Esophagus squamous epithelium (tissue), 5 donors: ENCODE results near the gene MTA2. TPM values are rescaled to one million over a fixed set of nuclear protein-coding genes. Genes with fewer than 3 reads are reported as not detected.
A peak's percentile ranks its signal among the peaks of the same experiment; 100 is the strongest.

Source experiments
- DNase-seq: peaks from one replicate; lab custom pipeline; 2025; lab: John Stamatoyannopoulos, UW
- H3K27ac ChIP-seq, 4 donors: fragments of 200-600 bp; sonication (generic); one replicate each; pipeline ENCODE4 v1.5.1; 2016 to 2019; ENCODE audit warnings: mild to moderate bottlenecking in 1 of 4
- H3K27me3 ChIP-seq, 4 donors: fragments of 200-600 bp; sonication (generic); 1 replicate in 3 of 4; 2 replicates in 1 of 4; pipeline versions ENCODE4 v1.5.1 to v1.6.0; 2017 to 2021; ENCODE audit warnings: antibody characterized with exemption in 1 of 4
- H3K36me3 ChIP-seq, 3 donors: fragments of 200-600 bp; sonication (generic); one replicate each; pipeline ENCODE4 v1.5.1; 2016 to 2019
- H3K4me1 ChIP-seq, 3 donors: fragments of 200-600 bp; sonication (generic); one replicate each; pipeline ENCODE4 v1.5.1; 2017 to 2019
- H3K4me3 ChIP-seq, 4 donors: fragments of 200-600 bp; sonication (generic); 1 replicate in 3 of 4; 2 replicates in 1 of 4; pipeline ENCODE4 v1.5.1; 2016 to 2019; ENCODE audit warnings: mild to moderate bottlenecking in 2 of 4, moderate library complexity in 1 of 4
- H3K9me3 ChIP-seq, 3 donors: fragments of 200-600 bp; sonication (generic); one replicate each; pipeline ENCODE4 v1.5.1; 2016 to 2019
- POLR2A ChIP-seq, 4 donors: fragments of 450-650 bp; IDR thresholded peaks; one replicate each; pipeline ENCODE4 v1.6.1; 2017; ENCODE audit warnings: antibody characterized with exemption in 4 of 4, mild to moderate bottlenecking in 4 of 4, moderate library complexity in 3 of 4
- WGBS, 2 donors: methylation state at CpG; one replicate each; pipeline ENCODE4 v1.1.5; 2018; 5-methylcytosine and 5-hydroxymethylcytosine counted together
- intact Hi-C: fragments of 100-400 bp; cut with DNase I; formaldehyde crosslinking; loops from one replicate; pipeline ENCODE4 v1.15.0; 2022
- total RNA-seq, 4 donors: library from RNA; depleted of rRNA; stranded (reverse); fragments of >200 nt; gene quantifications; one replicate each; pipeline ENCODE4 v1.1.0, GENCODE V29; 2016
- TF ChIP-seq, protein P1 (sequence below), 6 experiments: fragments of 450-650 bp in 4 of 6; fragments of 200-600 bp in 2 of 6; sonication (generic) in 2 of 6; IDR thresholded peaks; one replicate each; pipeline ENCODE4 v1.5.1; 2016 to 2019; ENCODE audit warnings: antibody characterized with exemption in 6 of 6, mild to moderate bottlenecking in 4 of 6, moderate library complexity in 4 of 6
- donor health status: DM: yes; HTN: yes; CAD: no.

Gene MTA2
- total RNA-seq, 4 donors from 2014 or later, result 103 to 132 (median 111) TPM

DNA sequence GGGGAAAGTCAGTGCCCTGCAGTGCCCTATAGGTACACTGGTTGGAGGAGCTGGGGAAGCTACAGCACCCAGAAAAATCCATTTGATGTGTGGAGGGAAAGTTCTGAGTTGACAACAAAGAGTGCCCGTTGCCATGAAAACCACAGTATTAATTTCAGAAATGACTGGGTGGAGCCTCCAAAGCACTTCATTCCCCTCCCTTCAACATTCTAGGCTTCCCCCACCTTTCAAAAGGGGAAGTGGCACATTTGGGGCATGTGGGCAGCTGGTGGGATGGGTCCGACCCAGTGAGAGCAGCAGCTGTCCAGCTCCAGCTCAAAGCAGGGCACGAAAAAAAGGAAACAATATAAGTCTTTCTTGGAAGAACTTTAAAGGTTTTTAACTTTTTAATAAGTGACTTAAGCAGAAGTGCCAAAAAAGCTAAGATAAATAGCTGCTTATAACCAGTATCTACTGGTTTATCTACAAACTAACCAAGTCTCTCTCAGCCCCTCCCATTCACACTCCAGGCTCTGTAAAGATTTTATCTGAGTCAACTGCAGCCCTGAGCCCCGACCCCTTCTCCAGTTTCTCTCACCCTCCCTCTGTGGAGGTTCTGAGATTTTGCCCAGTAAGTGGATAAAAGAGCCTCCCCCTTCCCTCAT is 46.1 kb downstream of the MTA2 start:
- H3K36me3 ChIP-seq, result peaks cover 0 to 29% (median 12%) of the 10 kb centered on the region in 3 donors
- H3K4me1 ChIP-seq, result peaks cover 74 to 100% (median 94%) of the 10 kb centered on the region in 3 donors
- no peak for DNase-seq
- peak overlapping the region in 3 of 4 donors; percentile 7 to 43 (median 22) for H3K4me3 ChIP-seq
- TF ChIP-seq, protein P1, sequence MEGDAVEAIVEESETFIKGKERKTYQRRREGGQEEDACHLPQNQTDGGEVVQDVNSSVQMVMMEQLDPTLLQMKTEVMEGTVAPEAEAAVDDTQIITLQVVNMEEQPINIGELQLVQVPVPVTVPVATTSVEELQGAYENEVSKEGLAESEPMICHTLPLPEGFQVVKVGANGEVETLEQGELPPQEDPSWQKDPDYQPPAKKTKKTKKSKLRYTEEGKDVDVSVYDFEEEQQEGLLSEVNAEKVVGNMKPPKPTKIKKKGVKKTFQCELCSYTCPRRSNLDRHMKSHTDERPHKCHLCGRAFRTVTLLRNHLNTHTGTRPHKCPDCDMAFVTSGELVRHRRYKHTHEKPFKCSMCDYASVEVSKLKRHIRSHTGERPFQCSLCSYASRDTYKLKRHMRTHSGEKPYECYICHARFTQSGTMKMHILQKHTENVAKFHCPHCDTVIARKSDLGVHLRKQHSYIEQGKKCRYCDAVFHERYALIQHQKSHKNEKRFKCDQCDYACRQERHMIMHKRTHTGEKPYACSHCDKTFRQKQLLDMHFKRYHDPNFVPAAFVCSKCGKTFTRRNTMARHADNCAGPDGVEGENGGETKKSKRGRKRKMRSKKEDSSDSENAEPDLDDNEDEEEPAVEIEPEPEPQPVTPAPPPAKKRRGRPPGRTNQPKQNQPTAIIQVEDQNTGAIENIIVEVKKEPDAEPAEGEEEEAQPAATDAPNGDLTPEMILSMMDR (IDR thresholded peaks at IDR 0.05), result no peak
- no peak for TF ChIP-seq POLR2A (IDR thresholded peaks at IDR 0.05)
- H3K9me3 ChIP-seq, result no peaks in the 10 kb centered on the region
- no peaks in the 10 kb centered on the region for H3K27me3 ChIP-seq
- whole genome bisulfite sequencing, 2 donors, result 3 to 4% methylated on average over 4 of the region's 4 CpGs
- intact Hi-C loops, result loop anchor here (5.0 kb wide), 1 partner anchor 158 kb away; no protein-coding TSS in a partner anchor
- peak overlapping the region; percentile 92 to 95 (median 94) for H3K27ac ChIP-seq

DNA sequence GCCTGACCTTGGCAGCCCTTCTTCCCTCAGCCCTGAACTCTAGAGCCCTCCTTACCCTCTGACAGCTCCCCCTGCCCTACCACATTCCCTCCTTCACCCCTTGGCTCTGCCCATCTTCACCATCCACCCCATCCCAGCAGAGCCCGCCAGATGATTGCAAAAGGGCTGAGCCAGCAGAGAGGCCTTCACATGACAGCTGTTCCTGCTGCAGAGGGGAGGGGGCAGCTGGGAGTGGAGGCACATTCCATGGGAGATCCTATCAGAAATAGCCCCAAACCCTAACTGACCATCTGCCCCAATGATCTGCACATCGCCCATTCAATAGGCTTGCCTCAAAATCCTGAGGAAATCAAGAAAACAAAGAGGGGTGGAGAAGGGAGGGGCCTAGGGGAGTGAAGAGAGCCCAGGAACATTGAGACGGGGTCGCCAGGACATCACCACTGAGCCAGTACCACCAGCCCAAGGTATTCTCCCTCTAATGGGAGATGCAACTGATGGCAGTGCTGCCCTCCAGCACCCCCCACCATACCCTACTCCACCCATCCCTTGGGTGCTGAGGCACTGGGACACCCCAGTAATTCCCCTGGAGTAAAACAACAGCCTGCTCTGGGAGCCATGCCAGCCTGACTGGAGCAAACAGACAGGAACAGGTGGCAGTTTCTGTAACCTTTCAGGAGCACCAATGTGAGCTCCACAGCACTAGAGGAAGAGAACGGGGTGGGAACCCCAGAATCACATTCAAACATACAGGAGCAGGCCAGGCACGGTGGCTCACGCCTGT is 47.1 kb downstream of the MTA2 start:
- no peak for DNase-seq
- TF ChIP-seq, protein P1 (IDR thresholded peaks at IDR 0.05), result no peak
- Histone ChIP-seq H3K27ac (peak overlapping the region; percentile 92 to 95 (median 94)), H3K9me3 (no peaks in the 10 kb centered on the region), H3K27me3 (no peaks in the 10 kb centered on the region), H3K36me3 (peaks cover 0 to 22% (median 8%) of the 10 kb centered on the region in 3 donors), H3K4me3 (peak overlapping the region in 1 of 4 donors; percentile 52), H3K4me1 (peaks cover 73 to 100% (median 89%) of the 10 kb centered on the region in 3 donors)
- WGBS, 2 donors, result 35 to 58% methylated on average over 5 to 6 of the region's 7 CpGs
- intact Hi-C loops, result loop anchor here (5.0 kb wide), 1 partner anchor 157 kb away; no protein-coding TSS in a partner anchor

DNA sequence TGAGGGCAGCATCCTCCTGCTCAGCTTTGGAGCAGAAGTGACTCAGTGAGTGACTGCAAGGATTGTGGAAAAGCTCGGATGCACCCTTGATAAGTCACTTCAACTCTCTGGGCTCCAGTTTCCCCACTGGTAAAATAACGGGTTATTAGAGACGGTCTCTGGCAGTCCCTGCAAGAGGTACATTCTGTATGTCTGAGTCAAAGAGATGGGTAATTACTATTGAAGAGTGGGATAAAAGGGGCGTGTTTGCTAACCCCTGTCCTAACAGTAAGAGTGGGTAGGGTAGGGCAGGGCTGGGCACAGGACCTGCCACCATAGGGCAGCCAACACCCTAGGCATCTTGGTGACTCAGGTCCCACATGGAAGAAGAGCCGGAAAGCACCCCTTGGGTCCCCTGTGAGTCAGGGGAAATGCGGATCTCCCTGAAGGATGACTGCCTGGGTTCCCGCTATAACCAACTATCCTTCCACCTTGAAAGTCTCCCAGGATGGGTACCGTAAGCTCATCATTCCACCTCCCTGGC is 47.8 kb downstream of the MTA2 start:
- Histone ChIP-seq H3K27me3 (no peaks in the 10 kb centered on the region), H3K4me1 (peaks cover 80 to 100% (median 91%) of the 10 kb centered on the region in 3 donors), H3K36me3 (peaks cover 0 to 15% (median 4%) of the 10 kb centered on the region in 3 donors), H3K4me3 (peak overlapping the region in 2 of 4 donors; percentile 29 to 52), H3K9me3 (no peaks in the 10 kb centered on the region), H3K27ac (peak overlapping the region; percentile 92 to 95 (median 94))
- 32 to 45% methylated on average over 4 to 7 of the region's 8 CpGs for WGBS, 2 donors
- DNase-seq, result no peak
- intact Hi-C loops, result no loop called here
- TF ChIP-seq, protein P1 (IDR thresholded peaks at IDR 0.05), result peak in 1 of 6 experiments; percentile 2
- no peak for TF ChIP-seq POLR2A (IDR thresholded peaks at IDR 0.05)

DNA sequence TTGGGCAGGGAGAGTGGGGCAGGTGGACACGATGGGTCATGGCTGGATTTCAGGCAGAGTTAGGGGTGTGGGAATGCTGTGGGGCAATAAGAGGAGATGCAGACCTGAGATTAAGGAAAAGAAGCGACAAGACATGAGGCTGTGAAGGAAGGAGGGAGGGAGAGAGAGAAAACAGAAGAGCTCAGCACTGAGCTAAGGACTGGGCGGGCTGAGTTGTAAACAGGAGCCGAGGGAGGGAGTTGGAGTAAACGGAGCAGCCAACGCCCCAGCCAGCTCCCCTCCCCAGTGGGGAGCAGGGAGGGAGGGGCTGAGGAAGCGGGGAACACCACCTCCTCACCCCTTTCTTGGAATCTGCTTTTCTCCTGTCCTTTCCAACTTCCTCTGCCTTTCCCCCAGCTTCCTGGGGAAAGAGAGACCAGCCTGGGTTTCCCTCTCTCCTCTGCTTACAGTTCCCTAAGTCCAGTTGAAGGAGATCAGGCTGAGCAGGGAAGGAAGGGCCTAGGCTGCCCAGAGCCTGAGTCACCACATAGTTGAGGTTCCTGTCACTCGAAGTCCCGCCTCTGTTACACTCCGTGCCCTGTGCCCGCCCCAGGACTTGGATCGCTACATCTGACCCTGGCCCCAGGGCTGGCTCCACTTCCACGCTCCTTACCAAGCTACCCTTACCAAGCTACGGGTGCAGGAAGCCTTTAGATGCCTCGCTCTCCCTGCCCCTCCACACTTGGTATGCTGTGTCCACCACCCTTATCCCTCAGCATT is 48.4 kb downstream of the MTA2 start:
- Histone ChIP-seq H3K36me3 (peaks cover 0 to 8% (median 0%) of the 10 kb centered on the region in 3 donors), H3K4me3 (peak overlapping the region; percentile 1 to 52 (median 29)), H3K27me3 (no peaks in the 10 kb centered on the region), H3K4me1 (peaks cover 85 to 100% (median 91%) of the 10 kb centered on the region in 3 donors), H3K27ac (peak overlapping the region; percentile 92 to 95 (median 94)), H3K9me3 (no peaks in the 10 kb centered on the region)
- intact Hi-C loops, result no loop called here
- DNase-seq, result no peak
- 2% methylated on average over 15 of the region's 15 CpGs for WGBS, 2 donors
- peak in 2 of 4 donors; percentile 59 to 65 for TF ChIP-seq POLR2A (IDR thresholded peaks at IDR 0.05)
- TF ChIP-seq, protein P1 (IDR thresholded peaks at IDR 0.05), result no peak
